Measurements from ENCODE around the gene DLGAP1.

Gene DLGAP1

DNA sequence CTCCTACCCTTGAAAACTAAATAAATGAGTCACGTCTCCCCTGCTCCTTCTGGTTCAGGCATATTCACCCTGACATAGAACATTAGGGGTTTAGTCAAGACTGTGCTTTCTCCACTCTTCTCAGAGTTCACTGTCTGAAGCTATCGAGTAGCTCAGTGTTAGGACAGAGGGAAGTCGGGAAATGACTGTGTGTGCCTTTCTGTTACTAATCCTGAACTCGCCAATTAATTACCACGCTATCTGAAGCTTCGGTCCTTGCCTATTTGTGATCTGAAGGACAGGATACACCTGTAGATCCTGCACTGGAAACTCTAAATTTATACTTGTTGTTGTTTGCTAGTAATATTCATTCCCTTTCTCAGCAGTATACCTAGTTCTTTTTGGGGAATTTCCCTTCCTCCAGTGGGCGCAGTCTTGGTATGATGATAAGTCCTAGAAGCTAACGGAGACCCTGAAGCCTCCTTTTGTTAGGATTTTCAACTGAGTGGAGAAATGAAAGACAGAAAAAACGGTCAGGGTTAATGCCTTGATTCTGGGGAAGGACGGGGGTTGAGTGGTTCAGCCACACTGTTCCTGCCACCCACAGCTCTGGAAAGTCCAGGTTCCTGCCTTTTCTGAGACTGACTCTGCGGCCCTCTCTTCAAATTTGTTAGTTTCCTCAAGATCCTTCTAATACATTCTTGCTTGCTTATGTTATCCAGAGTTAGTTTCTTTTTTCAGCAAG lies 218.0 kb downstream of the DLGAP1 start:
- DNase-seq: no peak

DNA sequence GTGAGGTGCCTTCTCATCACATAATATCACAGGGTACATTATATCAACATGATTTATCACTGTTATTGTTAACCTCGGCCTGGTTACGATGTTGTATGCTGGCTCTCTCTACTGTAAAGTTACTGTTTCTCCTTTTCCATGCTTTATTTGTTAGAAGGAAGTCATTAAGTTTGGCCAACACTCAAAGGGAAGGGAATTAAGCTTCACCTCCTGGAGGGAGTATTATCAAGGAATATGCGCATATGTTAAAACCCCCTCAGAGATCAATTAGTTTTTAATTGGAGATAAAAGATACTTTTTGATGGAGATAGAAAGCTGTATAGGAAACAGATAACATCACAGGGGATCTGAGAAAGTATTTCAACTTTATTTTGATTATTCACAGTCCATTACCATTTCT lies 221.6 kb downstream of the DLGAP1 start:
- DNase-seq: no peak

- DNase-seq: no peak
Observed at GRCh38 chr18:4232656-4233055, 222.5 kb downstream of the DLGAP1 start.

- DNase-seq: no peak
Observed at GRCh38 chr18:4231260-4231659, 223.8 kb downstream of the DLGAP1 start.

DNA sequence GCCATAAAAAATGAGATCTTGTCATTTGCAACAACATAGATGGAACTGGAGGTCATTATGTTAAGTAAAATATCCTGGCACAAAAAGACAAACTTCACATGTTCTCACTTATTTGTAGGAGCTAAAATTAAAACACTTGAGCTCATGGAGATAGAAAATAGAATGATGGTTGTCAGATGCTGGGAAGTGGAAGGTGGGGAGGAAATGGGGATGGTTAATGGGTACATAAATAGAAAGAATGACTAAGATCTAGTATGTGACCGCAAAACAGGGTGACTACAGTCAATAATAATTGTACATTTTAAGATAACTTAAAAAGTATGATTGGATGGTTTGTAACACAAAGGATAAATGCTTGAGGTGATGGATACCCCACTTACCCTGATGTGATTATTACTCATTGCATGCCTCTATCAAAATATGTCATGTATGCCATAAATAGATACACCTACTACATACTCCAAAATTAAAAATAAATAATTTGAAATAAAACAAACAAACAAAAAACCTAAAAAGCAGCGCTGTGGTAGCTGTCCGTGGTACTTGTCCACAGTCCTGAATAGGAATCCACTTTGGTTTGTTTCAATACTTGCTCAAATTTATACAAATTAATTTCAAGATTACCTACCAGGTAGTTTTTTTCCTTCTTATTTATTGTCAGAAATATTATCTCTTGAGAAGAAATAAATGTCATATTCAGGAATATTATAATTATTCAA lies 224.5 kb downstream of the DLGAP1 start:
- DNase-seq: no peak

DNA sequence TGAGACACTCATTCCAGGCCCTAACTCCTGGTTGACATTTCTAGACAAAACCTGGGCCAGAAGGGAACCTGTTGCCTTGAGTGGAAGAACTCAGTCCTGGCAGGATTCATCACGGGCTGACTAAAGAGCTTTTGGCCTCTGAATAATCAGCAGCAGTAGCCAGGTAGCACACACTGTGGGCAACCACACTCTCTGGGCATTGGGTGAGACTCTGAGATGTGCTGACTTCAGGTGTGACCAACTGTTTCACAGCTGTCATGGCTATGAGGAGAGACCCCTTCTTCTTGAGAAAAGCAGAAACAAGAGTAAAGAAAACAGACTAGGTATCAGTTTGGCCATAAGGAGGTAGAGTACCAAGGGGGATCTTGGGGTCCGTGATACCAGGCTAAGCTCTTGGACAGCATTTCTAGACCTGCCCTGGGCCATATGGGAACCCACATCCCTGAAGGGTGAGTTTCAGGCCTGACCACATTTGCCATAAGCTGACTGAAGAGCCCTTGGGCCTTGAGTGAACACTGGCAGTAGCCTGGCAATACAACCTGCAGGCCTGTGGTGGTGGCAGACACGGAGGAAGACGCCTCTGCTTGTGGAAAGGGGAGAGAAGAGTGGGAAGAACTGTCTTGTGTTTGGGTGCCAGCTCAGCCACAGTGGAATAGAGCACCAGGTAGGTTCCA lies 230.9 kb downstream of the DLGAP1 start:
- DNase-seq: no peak

- no peak for DNase-seq
Observed at GRCh38 chr18:4211111-4211837, 243.8 kb downstream of the DLGAP1 start.

GRCh38 chr18:4208366-4208765 lies 246.7 kb downstream of the DLGAP1 start:
- no peak for DNase-seq

DNA sequence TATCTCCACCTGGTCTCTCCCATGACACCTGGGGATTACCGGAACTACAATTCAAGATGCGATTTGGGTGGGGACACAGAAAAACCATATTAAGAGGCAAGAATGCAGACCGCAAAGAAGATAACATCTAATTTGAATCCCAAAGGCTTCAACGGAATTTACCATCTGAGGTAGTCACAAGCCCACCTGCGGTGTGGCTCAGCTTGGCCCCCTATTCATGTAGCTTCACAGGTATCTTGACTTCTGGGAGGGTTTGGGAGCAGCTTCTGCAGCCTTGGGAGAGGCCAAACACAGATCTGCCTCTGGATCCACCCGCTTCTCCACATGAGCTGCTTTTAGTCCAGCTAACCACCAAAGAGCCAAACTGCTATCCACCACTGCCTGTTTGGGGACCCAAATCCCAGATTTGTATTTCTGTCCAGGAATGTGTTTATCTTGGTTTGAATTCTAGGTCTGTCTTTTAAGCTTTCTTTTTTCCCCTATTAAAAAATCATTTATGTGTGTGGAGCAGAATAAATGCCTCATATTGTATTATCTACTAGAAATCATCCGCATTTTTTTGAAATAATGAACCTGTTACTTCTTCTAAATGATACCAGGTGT lies 247.6 kb downstream of the DLGAP1 start:
- DNase-seq: no peak

DNA sequence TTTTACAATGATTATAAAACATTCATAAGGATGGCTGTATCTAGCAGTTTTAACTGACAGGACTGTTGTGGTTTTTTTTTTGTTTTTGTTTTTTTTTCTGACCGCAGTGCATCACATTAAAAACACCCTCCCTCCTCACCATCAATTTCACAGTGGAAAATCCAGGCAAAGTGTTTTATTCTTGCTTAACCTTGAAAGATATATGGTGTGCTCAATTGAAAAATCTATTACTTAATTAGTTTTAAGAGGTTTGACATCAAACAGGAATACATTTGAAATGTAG lies 250.7 kb downstream of the DLGAP1 start:
- DNase-seq: no peak

- no peak for DNase-seq
Observed at GRCh38 chr18:4203568-4204437, 251.3 kb downstream of the DLGAP1 start.

GRCh38 chr18:4200399-4200798 lies 254.7 kb downstream of the DLGAP1 start:
- DNase-seq: no peak

DNA sequence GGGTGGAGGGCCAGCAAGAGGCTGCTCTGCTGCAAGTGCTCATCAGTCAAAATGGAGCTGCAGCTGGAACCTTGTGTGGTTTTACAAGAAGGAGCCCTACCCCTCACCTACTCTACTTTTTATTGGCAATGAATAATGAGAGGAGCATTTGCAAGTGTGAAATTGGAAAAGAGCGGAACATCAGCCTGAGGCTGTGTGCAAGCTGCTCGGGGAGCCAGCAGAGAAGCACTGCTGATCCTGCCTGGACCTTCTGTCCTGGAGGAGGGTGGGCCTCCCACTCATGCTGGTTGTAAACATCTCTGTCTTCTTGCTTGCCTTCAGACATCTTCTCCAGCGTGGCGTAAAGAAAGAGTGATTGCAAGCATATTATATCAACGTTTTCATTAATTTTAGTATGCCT lies 256.2 kb downstream of the DLGAP1 start:
- no peak for DNase-seq

- DNase-seq: no peak
Observed at GRCh38 chr18:4196351-4196750, 258.8 kb downstream of the DLGAP1 start.

DNA sequence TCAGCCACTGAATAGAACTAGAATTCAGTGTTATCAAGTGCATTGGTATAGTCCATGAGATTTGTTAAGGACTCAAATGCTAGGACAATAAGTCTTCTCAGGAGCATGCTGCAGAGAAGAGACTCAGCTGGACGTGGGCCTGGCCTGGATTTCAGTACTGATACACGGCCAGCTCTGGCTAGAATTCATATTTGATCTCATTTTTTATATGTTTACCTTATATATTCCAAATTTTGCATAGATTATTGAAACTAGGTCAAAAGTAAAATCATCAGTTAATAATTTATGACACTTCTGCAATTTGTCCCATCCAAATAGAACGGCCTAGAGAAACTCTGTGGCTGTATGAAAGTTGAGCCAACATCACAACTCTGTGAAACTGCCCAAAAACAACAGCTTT lies 262.0 kb downstream of the DLGAP1 start:
- DNase-seq: no peak

DNA sequence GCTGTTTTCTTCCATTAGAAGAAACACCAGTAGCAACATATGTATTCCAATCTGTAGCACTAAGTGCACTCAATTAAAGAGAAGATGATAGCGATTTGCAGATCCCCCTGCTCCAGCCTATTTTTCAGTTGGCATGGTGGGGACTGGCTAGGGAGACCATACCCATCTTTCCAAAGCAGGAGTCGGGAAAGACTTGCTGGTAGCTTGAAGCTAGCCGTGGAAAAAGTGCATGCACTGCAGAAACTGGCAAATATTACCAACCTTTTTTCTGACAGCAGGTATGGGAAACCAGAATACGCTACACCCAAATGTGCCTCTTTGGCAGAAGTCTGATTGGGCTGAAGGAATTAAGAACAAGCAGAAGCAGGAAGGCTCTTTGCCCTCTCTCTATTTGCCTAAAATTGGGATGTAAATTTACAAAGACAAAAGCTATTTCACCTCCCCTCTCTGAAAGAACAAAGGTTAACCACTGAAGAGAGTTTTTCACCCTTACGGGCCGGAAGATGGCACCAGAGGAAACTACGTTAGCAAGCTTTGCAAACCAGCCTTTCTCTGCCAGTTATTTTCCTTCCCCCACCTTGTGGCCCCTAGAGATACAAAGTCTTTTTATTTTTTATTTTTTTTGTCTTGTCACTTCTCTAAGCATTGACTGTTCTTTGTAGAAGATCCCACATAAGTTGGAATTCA lies 273.1 kb downstream of the DLGAP1 start:
- no peak for DNase-seq

DNA sequence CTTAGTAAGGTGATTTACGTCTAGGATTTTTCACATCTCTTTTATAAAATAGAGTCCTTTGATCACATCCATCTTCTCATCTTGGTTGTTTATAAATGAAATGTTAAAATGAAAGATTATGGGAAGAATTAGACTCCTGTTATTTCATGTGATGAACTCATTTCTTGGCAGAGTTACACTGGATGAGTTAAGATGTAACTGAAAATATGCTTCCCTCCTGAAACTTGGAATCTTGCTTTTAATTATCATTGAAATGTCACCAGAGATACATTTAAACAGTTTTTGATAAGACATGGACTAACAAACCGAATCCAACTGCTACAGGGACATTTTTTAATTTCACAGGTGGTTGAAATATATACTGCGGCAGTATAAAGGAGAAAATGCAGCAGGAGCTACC lies 274.0 kb downstream of the DLGAP1 start:
- no peak for DNase-seq

DNA sequence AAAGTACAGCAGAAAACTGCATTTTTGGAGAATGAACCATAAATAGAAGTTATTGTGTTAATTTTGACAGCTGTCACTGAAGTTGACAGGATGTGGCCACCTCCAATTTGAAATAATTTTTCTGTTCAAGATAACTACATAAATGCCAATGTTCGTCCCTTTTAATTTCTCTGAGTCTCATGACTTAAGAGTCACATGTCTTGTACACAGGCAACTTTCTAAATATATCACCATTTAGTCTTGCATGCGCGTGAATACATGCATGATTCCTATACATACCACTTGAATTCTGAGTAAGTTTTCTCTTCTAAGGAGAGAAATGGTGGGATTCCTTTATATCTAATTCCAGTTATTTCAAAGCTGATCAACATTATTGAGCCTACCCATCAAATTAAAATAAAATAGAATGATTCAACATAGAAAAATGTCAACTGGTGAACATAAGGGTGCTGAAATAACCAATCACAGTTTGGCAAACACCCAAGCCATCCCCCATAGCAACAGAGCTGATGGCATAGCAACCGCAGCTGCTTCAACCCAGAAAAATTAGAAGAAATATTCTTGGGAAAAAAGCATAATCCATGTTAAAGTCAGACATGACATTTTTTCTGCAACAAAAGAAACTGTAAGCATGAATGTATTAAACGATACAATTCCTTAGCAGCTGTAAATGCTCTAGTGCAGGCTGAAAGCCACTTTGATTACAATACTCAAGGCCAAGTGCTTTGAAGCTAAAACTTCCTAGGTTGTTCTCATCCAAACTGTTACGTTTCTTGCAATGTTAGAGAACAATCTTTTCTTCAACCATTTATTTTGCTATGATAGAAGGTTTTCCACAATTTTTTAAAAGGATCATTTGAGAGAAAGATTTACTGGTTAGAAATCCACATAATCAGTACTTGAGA lies 282.7 kb downstream of the DLGAP1 start:
- no peak for DNase-seq

DNA sequence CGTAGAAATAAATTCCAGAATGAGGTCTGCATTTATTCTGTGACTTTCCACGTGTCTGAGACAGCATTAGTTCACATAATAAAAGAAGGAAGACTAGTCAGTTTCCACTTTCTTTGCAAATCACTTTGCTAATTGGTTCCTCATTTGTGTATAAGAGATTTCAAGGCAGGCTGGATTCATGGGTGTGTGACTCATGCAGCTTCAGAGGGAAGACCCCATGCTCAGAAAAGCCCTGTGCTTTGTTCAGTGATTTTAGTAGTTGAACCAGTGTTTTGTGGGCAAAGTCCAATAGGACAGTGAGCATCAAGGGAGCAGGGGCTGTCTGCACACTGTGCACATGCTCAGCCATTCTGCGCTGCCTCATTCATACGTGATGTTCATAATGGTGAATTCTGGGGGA lies 297.8 kb downstream of the DLGAP1 start:
- DNase-seq: no peak

DNA sequence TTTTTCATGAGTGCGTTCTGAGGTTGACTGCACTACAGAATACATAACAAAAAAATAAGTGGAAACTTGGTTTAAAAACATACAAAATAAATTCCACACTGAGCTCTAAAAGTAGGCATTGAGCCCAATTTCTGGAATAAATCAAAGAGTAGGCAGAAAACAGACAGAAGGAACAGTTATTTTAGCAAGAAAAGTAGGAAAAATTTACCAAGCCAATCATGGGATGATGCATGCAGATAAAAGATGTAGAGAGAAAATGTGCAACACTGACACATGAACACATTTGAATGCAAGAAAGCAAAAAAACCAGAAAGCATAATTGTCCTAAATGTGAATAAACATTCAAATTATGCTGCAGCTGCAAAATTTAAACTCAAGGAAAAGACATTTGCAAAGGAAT lies 308.3 kb downstream of the DLGAP1 start:
- DNase-seq: no peak

- no peak for DNase-seq
Observed at GRCh38 chr18:4144201-4144600, 310.9 kb downstream of the DLGAP1 start.

Measured in activated CD8-positive, alpha-beta memory T cell treated with anti-CD3 and anti-CD28 coated beads, Interleukin-2, amount 50 U/mL, for 4 hours (primary cell).